T-cell (primary cell): Measurements from ENCODE around the gene PCGF6. TPM values are rescaled to one million over a fixed set of nuclear protein-coding genes. Genes with fewer than 3 reads are reported as not detected.

Experiments
- ATAC-seq, 4 experiments: fragments of 200-7000 bp in 3 of 4; fragments of 150-1000 bp in 1 of 4; cut with Tn5 transposase; replicated peaks in 1 of 4; 1 replicate in 3 of 4; 2 replicates in 1 of 4; pipeline ENCODE4 v1.10.0; 2021; ENCODE audit warnings: moderate library complexity in 3 of 4, mild to moderate bottlenecking in 2 of 4, moderate number of reproducible peaks in 1 of 4
- CTCF ChIA-PET, 2 donors: fragments of 300-600 bp; sonication (Branson Sonifier 250); formaldehyde crosslinking; loops; one replicate each; lab custom pipeline; 2022; ENCODE audit warnings: antibody characterized with exemption in 2 of 2; lab: Charles Lee
- POLR2A ChIA-PET, 2 donors: fragments of 300-600 bp; sonication (Branson Sonifier 250); formaldehyde crosslinking; loops; one replicate each; lab custom pipeline; 2022; ENCODE audit warnings: antibody characterized with exemption in 2 of 2; lab: Charles Lee
- DNase-seq, 35 experiments: peaks; one replicate each; pipeline versions ENCODE4 v3.0.0 to v3.0.0-alpha.2; 2013 to 2023
- H3K27ac ChIP-seq: one replicate; pipeline ENCODE4 v1.5.1; 2013; ENCODE audit warnings: low read length
- H3K27me3 ChIP-seq, 2 experiments: replicated peaks in 1 of 2; 1 replicate in 1 of 2; 2 replicates in 1 of 2; pipeline versions ENCODE4 v1.6.1 to v1.7.0; 2013; ENCODE audit warnings: low read length in 1 of 2, mixed read lengths in 1 of 2; ENCODE audit not compliant: control insufficient read depth in 2 of 2, insufficient read depth in 2 of 2; ENCODE audit errors: extremely low read depth in 1 of 2
- H3K36me3 ChIP-seq, 2 donors: 1 replicate in 1 of 2; 2 replicates in 1 of 2; pipeline versions ENCODE4 v1.6.1 to v1.7.0; 2013; ENCODE audit warnings: low read length in 1 of 2; ENCODE audit not compliant: control insufficient read depth in 2 of 2, insufficient read depth in 1 of 2; ENCODE audit errors: extremely low read depth in 1 of 2
- H3K4me1 ChIP-seq, 2 experiments: 1 replicate in 1 of 2; 2 replicates in 1 of 2; pipeline versions ENCODE4 v1.6.1 to v1.7.0; 2013; ENCODE audit warnings: low read length in 2 of 2, mixed read lengths in 1 of 2; ENCODE audit not compliant: insufficient read depth in 2 of 2, control insufficient read depth in 1 of 2; ENCODE audit errors: extremely low read depth in 1 of 2
- H3K4me3 ChIP-seq, 2 donors: 1 replicate in 1 of 2; 2 replicates in 1 of 2; pipeline versions ENCODE4 v1.5.1 to v1.7.0; 2013; ENCODE audit warnings: mild to moderate bottlenecking in 2 of 2, low read length in 1 of 2, moderate library complexity in 1 of 2; ENCODE audit not compliant: control insufficient read depth in 1 of 2; ENCODE audit errors: extremely low read depth in 1 of 2
- H3K9me3 ChIP-seq: 2 replicates; pipeline ENCODE4 v1.7.0; 2013
- H3K27ac Mint-ChIP-seq, 2 donors: one replicate each; pipeline ENCODE4 v1.8.0; 2020 to 2021; ENCODE audit warnings: mild to moderate bottlenecking in 2 of 2, mixed read lengths in 2 of 2
- H3K27me3 Mint-ChIP-seq, 2 donors: one replicate each; pipeline ENCODE4 v1.8.0; 2021 to 2022; ENCODE audit warnings: mixed read lengths in 2 of 2
- H3K36me3 Mint-ChIP-seq: one replicate; pipeline ENCODE4 v1.8.0; 2021; ENCODE audit warnings: mixed read lengths
- H3K4me1 Mint-ChIP-seq, 3 donors: one replicate each; pipeline ENCODE4 v1.8.0; 2020 to 2022; ENCODE audit warnings: mixed read lengths in 3 of 3, mild to moderate bottlenecking in 1 of 3
- H3K4me3 Mint-ChIP-seq, 3 donors: one replicate each; pipeline ENCODE4 v1.8.0; 2020 to 2022; ENCODE audit warnings: mild to moderate bottlenecking in 3 of 3, mixed read lengths in 3 of 3, moderate library complexity in 3 of 3
- H3K9me3 Mint-ChIP-seq, 3 donors: one replicate each; pipeline ENCODE4 v1.8.0; 2020 to 2022; ENCODE audit warnings: mixed read lengths in 3 of 3
- WGBS: methylation state at CpG from one replicate; pipeline ENCODE4 v1.1.5; 2013; ENCODE audit warnings: missing lambda C conversion rate; ENCODE audit not compliant: insufficient coverage; 5-methylcytosine and 5-hydroxymethylcytosine counted together
- total RNA-seq, 35 experiments: library from RNA in 6 of 35; stranded (reverse) in 6 of 35; fragments of 120-200 nt in 1 of 35; gene quantifications; one replicate each; pipeline versions ENCODE4 v1.2.1 to v1.2.4 and lab custom pipeline; 2013 to 2026

The PCGF6 gene
- total RNA-seq, 5 donors from 2014 or later (not counting 1 experiment from before 2014, with no cell fraction given), result 4.7 to 8.3 (median 7.6) TPM

DNA sequence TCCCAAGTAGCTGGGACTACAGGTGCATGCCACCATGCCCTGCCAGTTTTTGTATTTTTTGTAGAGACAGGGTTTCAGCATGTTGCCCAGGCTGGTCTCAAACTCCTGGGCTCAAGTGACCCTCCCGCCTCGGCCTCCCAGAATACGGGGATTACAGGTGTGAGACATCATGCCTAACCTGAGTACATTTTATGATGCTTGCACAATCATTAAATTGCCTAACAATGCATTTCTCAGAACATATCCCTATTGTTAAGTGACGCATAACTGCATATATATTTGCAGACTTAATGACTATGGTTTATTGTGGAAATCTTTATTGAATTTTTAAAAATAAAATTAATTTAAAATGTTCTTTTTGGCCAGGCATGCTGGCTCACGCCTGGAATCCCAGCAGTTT lies 43.3 kb downstream of the PCGF6 start:
- Histone ChIP-seq H3K4me1 (no peaks in the 10 kb centered on the region), H3K27me3 (no peaks in the 10 kb centered on the region), H3K9me3 (no peaks in the 10 kb centered on the region), H3K4me3 (no peak overlapping the region), H3K36me3 (peaks cover 4 to 24% of the 10 kb centered on the region in 2 donors), H3K27ac (no peak overlapping the region)
- no peaks in the 10 kb centered on the region for H3K27me3 Mint-ChIP-seq
- H3K27ac Mint-ChIP-seq, result no peak overlapping the region
- POLR2A ChIA-PET, result no interaction called here
- DNase-seq (no peak), ATAC-seq (no peak)
- 100% methylated on average over 4 of the region's 5 CpGs for WGBS
- H3K4me3 Mint-ChIP-seq, result no peak overlapping the region
- H3K36me3 Mint-ChIP-seq, result peaks cover 34% of the 10 kb centered on the region
- no peaks in the 10 kb centered on the region for H3K9me3 Mint-ChIP-seq
- H3K4me1 Mint-ChIP-seq, result no peaks in the 10 kb centered on the region
- CTCF ChIA-PET, result no interaction called here

DNA sequence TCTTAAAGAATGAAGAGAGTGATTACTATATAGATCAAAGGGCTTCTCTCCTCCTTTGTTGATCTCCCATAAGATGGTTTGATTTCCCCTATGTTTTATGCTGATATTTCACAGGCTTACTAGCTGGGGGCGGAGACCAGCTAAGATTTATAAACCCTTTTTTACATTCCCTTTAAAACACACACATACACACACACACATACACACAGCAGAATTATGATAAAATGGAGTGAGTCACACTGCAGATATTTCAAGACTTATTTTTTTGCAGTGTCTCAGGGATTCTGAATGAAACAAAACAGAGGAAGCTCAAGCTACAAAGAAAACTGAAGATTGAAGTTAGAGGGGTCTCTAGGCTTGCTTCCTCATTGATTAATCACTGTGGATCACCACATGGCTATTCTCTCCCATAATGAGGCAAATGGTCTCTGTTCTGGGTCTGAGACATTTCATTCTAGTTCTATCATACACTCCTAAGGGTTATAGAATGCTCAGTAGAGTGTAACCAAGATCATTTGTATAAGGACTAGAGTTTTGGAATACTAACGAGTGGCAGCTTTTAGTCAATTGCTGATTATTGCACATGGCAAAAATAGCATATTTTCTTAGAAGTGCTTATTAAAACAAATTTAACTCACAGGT lies 55.4 kb downstream of the PCGF6 start:
- ChIA-PET POLR2A (no interaction called here), CTCF (no interaction called here)
- Histone ChIP-seq H3K27ac (no peak overlapping the region), H3K4me3 (no peak overlapping the region), H3K36me3 (no peaks in the 10 kb centered on the region), H3K4me1 (no peaks in the 10 kb centered on the region), H3K9me3 (no peaks in the 10 kb centered on the region), H3K27me3 (peaks cover 0 to 8% of the 10 kb centered on the region in 2 experiments)
- no peaks in the 10 kb centered on the region for H3K4me1 Mint-ChIP-seq
- no peak overlapping the region for H3K27ac Mint-ChIP-seq
- H3K36me3 Mint-ChIP-seq, result no peaks in the 10 kb centered on the region
- ATAC-seq (no peak), DNase-seq (no peak)
- peaks cover 0 to 13% of the 10 kb centered on the region in 2 donors for H3K27me3 Mint-ChIP-seq
- H3K9me3 Mint-ChIP-seq, result no peaks in the 10 kb centered on the region
- no peak overlapping the region for H3K4me3 Mint-ChIP-seq
- no CpG with 5 or more reads among the region's 2 CpGs for WGBS

DNA sequence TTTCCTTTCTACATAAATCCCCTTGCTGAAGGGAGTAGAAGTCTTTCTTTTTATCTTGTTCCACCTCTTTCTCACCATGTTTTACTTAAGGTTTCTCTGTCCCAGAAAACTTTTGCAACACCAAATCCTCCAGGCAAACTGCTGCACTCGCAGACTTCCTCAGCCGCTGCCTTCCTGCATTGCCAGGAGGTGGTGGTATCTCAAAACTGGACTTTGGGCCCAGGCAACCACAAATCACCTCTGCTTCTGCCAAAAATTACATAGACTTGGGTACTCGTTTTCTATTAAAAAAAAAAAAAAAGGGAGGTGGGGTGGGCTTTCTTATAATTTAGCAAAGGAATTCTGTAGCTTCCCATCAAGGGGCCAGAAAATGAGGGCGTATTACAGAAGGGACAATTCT lies 59.4 kb downstream of the PCGF6 start:
- peaks cover 14 to 44% of the 10 kb centered on the region in 2 donors for H3K27me3 Mint-ChIP-seq
- Histone ChIP-seq H3K27me3 (peaks cover 0 to 14% of the 10 kb centered on the region in 2 experiments), H3K4me3 (no peak overlapping the region), H3K27ac (no peak overlapping the region), H3K36me3 (no peaks in the 10 kb centered on the region), H3K4me1 (no peaks in the 10 kb centered on the region), H3K9me3 (no peaks in the 10 kb centered on the region)
- no peak overlapping the region for H3K4me3 Mint-ChIP-seq
- WGBS, result 100% methylated on average over 1 of the region's 4 CpGs
- DNase-seq, result no peak
- H3K9me3 Mint-ChIP-seq, result no peaks in the 10 kb centered on the region
- POLR2A ChIA-PET, result interaction anchor here in 1 of 2 donors (0.6 kb wide), 1 partner anchor 262 kb away, joined by 3 read pairs; no protein-coding TSS in a partner anchor
- CTCF ChIA-PET, result no interaction called here
- H3K36me3 Mint-ChIP-seq, result no peaks in the 10 kb centered on the region
- H3K4me1 Mint-ChIP-seq, result no peaks in the 10 kb centered on the region
- ATAC-seq, result no peak
- no peak overlapping the region for H3K27ac Mint-ChIP-seq

DNA sequence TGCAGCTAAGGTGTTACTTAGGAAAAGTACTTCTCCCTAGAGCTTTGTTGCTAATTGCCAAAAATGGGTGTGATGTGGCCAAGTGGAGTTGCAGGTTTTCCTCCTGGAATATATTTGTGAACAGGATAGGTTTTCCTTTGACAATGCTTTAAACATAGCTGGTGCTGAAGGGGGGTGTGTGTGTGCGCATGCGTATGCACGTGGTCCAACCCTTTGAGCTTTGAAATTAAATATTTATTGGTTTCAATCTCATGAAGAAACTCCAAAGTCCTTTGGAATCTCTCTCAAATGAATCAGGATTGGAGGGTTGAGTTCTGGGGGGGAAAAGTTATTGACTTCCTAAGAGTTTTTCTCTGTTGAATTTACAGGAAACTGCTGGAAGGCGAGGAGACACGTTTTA lies 62.9 kb downstream of the PCGF6 start:
- CTCF ChIA-PET, result interaction anchor here in 1 of 2 donors (0.5 kb wide), 1 partner anchor 21 kb away, joined by 3 read pairs; no protein-coding TSS in a partner anchor
- POLR2A ChIA-PET, result no interaction called here
- WGBS, result no CpG with 5 or more reads among the region's 5 CpGs
- H3K4me1 Mint-ChIP-seq, result no peaks in the 10 kb centered on the region
- H3K9me3 Mint-ChIP-seq, result no peaks in the 10 kb centered on the region
- Histone ChIP-seq H3K36me3 (no peaks in the 10 kb centered on the region), H3K4me3 (no peak overlapping the region), H3K9me3 (no peaks in the 10 kb centered on the region), H3K4me1 (no peaks in the 10 kb centered on the region), H3K27me3 (peaks cover 2 to 24% of the 10 kb centered on the region in 2 experiments), H3K27ac (no peak overlapping the region)
- H3K27ac Mint-ChIP-seq, result no peak overlapping the region
- H3K36me3 Mint-ChIP-seq, result no peaks in the 10 kb centered on the region
- DNase-seq, result no peak
- no peak for ATAC-seq
- peaks cover 28 to 68% of the 10 kb centered on the region in 2 donors for H3K27me3 Mint-ChIP-seq
- H3K4me3 Mint-ChIP-seq, result no peak overlapping the region

DNA sequence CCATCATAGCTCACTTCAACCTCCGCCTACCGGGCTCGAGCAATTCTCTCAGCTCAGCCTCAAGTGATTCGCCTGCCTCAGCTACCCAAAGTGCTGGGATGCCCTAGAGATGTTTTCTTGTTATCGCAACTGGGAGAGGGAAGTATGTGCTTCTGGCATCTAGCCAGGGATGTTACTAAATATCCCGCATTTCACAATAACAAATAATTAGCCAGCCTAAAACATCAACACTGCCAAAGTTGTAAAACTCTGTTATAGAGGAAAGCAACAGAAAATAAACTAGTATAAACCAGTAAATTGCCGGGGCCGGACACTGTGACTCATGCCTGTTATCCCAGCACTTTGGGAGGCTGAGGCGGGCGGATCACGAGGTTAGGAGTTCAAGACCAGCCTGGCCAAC lies 66.8 kb downstream of the PCGF6 start:
- no peak overlapping the region for H3K4me3 Mint-ChIP-seq
- no peak overlapping the region for H3K27ac Mint-ChIP-seq
- Histone ChIP-seq H3K27ac (no peak overlapping the region), H3K9me3 (no peaks in the 10 kb centered on the region), H3K36me3 (no peaks in the 10 kb centered on the region), H3K4me3 (no peak overlapping the region), H3K4me1 (no peaks in the 10 kb centered on the region), H3K27me3 (peaks cover 18 to 21% of the 10 kb centered on the region in 2 experiments)
- POLR2A ChIA-PET, result no interaction called here
- H3K4me1 Mint-ChIP-seq, result peaks cover 4 to 11% (median 4%) of the 10 kb centered on the region in 3 donors
- CTCF ChIA-PET, result interaction anchor here in 1 of 2 donors (0.7 kb wide), 1 partner anchor 221 kb away, joined by 3 read pairs; no protein-coding TSS in a partner anchor
- no peak for DNase-seq
- 83% methylated on average over 5 of the region's 11 CpGs for WGBS
- no peak for ATAC-seq
- peaks cover 56 to 79% of the 10 kb centered on the region in 2 donors for H3K27me3 Mint-ChIP-seq
- peaks cover 0 to under 1% (median 0%) of the 10 kb centered on the region in 3 donors for H3K9me3 Mint-ChIP-seq
- H3K36me3 Mint-ChIP-seq, result no peaks in the 10 kb centered on the region

DNA sequence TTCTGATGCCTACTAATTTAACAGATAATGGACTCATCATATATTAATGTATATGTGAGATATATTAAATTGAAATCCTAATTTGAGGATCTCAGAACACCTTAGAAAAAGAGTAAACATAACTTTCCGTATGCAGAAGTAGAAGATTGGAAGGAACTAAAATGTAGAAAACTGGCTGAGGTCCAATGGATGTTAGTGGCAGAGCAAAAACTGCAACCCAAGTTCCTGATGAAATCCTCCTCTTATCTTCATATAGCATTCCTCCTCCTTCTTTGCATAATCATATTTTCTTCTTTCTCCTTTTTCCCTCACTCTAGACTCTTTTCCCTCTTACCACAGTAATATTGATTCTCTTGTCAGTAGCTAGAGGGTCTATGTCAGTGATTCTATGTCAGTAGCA lies 68.0 kb downstream of the PCGF6 start:
- WGBS, result no CpG with 5 or more reads among the region's 1 CpG

More for the DNA sequence above, 68.0 kb downstream of the PCGF6 start:
- Mint-ChIP-seq H3K4me1 (peaks cover 4 to 11% (median 10%) of the 10 kb centered on the region in 3 donors), H3K36me3 (no peaks in the 10 kb centered on the region), H3K27ac (no peak overlapping the region), H3K4me3 (no peak overlapping the region), H3K27me3 (peaks cover 59 to 75% of the 10 kb centered on the region in 2 donors), H3K9me3 (peaks cover 0 to 4% (median 4%) of the 10 kb centered on the region in 3 donors)
- no peak for DNase-seq
- no peak for ATAC-seq
- no peaks in the 10 kb centered on the region for H3K36me3 ChIP-seq
- no peak overlapping the region for H3K27ac ChIP-seq
- H3K9me3 ChIP-seq, result no peaks in the 10 kb centered on the region
- H3K27me3 ChIP-seq, result peaks cover 24 to 29% of the 10 kb centered on the region in 2 experiments
- CTCF ChIA-PET, result no interaction called here
- H3K4me3 ChIP-seq, result no peak overlapping the region
- peaks cover 0 to 2% of the 10 kb centered on the region in 2 experiments for H3K4me1 ChIP-seq
- POLR2A ChIA-PET, result interaction anchor here in 1 of 2 donors (0.6 kb wide), 1 partner anchor 330 kb away, joined by 6 read pairs; no protein-coding TSS in a partner anchor
